PFSK-1 (cell line): ENCODE results near the gene MED10.

Experiments used
- POLR2AphosphoS5 ChIP-seq: IDR thresholded peaks from 2 replicates; pipeline ENCODE4 v1.6.1; 2012; ENCODE audit warnings: low read depth, mild to moderate bottlenecking, control low read depth, low read length, moderate library complexity
- SIN3A ChIP-seq: IDR thresholded peaks from 2 replicates; pipeline ENCODE4 v1.6.1; 2012; ENCODE audit warnings: mild to moderate bottlenecking, low read length, moderate library complexity, borderline replicate concordance; ENCODE audit not compliant: insufficient read depth
- TAF1 ChIP-seq: IDR thresholded peaks from 2 replicates; pipeline ENCODE4 v1.6.1; 2012; ENCODE audit warnings: low read length, control low read depth, borderline replicate concordance; ENCODE audit not compliant: insufficient read depth
- TF ChIP-seq, protein P1 (sequence below), 2 experiments: IDR thresholded peaks; 2 replicates each; pipeline versions ENCODE4 v1.6.1 to v1.8.0; 2011 to 2012; ENCODE audit warnings: low read depth in 2 of 2, low read length in 2 of 2, control low read depth in 1 of 2, inconsistent platforms in 1 of 2, mild to moderate bottlenecking in 1 of 2, moderate library complexity in 1 of 2; ENCODE audit not compliant: insufficient read depth in 1 of 2

GRCh38 chr5:6322163-6322713 lies 56.1 kb downstream of the MED10 start:
- TF ChIP-seq POLR2AphosphoS5, result no peak
- TF ChIP-seq SIN3A, result no peak
- TF ChIP-seq TAF1, result no peak
- TF ChIP-seq, protein P1, sequence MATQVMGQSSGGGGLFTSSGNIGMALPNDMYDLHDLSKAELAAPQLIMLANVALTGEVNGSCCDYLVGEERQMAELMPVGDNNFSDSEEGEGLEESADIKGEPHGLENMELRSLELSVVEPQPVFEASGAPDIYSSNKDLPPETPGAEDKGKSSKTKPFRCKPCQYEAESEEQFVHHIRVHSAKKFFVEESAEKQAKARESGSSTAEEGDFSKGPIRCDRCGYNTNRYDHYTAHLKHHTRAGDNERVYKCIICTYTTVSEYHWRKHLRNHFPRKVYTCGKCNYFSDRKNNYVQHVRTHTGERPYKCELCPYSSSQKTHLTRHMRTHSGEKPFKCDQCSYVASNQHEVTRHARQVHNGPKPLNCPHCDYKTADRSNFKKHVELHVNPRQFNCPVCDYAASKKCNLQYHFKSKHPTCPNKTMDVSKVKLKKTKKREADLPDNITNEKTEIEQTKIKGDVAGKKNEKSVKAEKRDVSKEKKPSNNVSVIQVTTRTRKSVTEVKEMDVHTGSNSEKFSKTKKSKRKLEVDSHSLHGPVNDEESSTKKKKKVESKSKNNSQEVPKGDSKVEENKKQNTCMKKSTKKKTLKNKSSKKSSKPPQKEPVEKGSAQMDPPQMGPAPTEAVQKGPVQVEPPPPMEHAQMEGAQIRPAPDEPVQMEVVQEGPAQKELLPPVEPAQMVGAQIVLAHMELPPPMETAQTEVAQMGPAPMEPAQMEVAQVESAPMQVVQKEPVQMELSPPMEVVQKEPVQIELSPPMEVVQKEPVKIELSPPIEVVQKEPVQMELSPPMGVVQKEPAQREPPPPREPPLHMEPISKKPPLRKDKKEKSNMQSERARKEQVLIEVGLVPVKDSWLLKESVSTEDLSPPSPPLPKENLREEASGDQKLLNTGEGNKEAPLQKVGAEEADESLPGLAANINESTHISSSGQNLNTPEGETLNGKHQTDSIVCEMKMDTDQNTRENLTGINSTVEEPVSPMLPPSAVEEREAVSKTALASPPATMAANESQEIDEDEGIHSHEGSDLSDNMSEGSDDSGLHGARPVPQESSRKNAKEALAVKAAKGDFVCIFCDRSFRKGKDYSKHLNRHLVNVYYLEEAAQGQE (IDR thresholded peaks at IDR 0.05; ENCODE audit: insufficient read depth in 1 of 2, low read depth in 2 of 2, low read length in 2 of 2), result no peak
